ENCODE data around the gene TRMT61A. TPM values are rescaled to one million over a fixed set of nuclear protein-coding genes. Genes with fewer than 3 reads are reported as not detected.

TRMT61A gene
- total RNA-seq, 2 experiments from 2014 or later = 7.4 to 7.6 TPM

- POLR2A ChIA-PET = no interaction called here
- H3K4me3 Mint-ChIP-seq = no peak overlapping the region
- CTCF ChIA-PET = interaction anchor here (0.6 to 3.1 kb wide), 17 partner anchors 9 to 85 kb away, joined by 3 to 17 read pairs (median 4); no protein-coding TSS in a partner anchor
- no peaks in the 10 kb centered on the region for H3K27me3 Mint-ChIP-seq
- H3K27ac Mint-ChIP-seq = peak overlapping the region; percentile 35
- intact Hi-C loops (cut with micrococcal nuclease) = loop anchor here (1.0 kb wide), 1 partner anchor 46 kb away; no protein-coding TSS in a partner anchor
- peaks cover 9% of the 10 kb centered on the region for H3K4me1 Mint-ChIP-seq (ENCODE audit: low read depth)
- DNase-seq = peak; percentile 86
- H3K36me3 Mint-ChIP-seq = peaks cover 34% of the 10 kb centered on the region
- H3K9me3 Mint-ChIP-seq = no peaks in the 10 kb centered on the region
Observed at GRCh38 chr14:103500148-103500990, 28.6 kb upstream of the TRMT61A start.

- intact Hi-C loops (cut with micrococcal nuclease) = no loop called here
- H3K36me3 Mint-ChIP-seq = peaks cover 31% of the 10 kb centered on the region
- ChIA-PET POLR2A (no interaction called here), CTCF (interaction anchor here (1.3 to 2.2 kb wide), 2 partner anchors 10 to 18 kb away, joined by 5 to 9 read pairs; no protein-coding TSS in a partner anchor)
- no peak for DNase-seq
- peaks cover 9% of the 10 kb centered on the region for H3K4me1 Mint-ChIP-seq (ENCODE audit: low read depth)
- H3K27me3 Mint-ChIP-seq = no peaks in the 10 kb centered on the region
- H3K4me3 Mint-ChIP-seq = no peak overlapping the region
- no peaks in the 10 kb centered on the region for H3K9me3 Mint-ChIP-seq
- H3K27ac Mint-ChIP-seq = no peak overlapping the region
Observed at GRCh38 chr14:103501041-103501870, 27.7 kb upstream of the TRMT61A start.

- no peaks in the 10 kb centered on the region for H3K27me3 Mint-ChIP-seq
- POLR2A ChIA-PET = no interaction called here
- intact Hi-C loops (cut with micrococcal nuclease) = no loop called here
Observed at GRCh38 chr14:103501921-103502669, 26.9 kb upstream of the TRMT61A start.

GRCh38 chr14:103502877-103503276 is 26.1 kb upstream of the TRMT61A start:
- POLR2A ChIA-PET = no interaction called here
- H3K27me3 Mint-ChIP-seq = no peaks in the 10 kb centered on the region
- H3K4me1 Mint-ChIP-seq (ENCODE audit: low read depth) = peaks cover 9% of the 10 kb centered on the region

More at GRCh38 chr14:103501921-103502669, 26.9 kb upstream of the TRMT61A start:
- Mint-ChIP-seq H3K36me3 (peaks cover 31% of the 10 kb centered on the region), H3K9me3 (no peaks in the 10 kb centered on the region), H3K27ac (no peak overlapping the region), H3K4me1 (ENCODE audit: low read depth) (peaks cover 9% of the 10 kb centered on the region), H3K4me3 (no peak overlapping the region)
- DNase-seq = no peak
- CTCF ChIA-PET = interaction anchor here (0.6 to 2.2 kb wide), 5 partner anchors 10 to 109 kb away, joined by 3 to 9 read pairs (median 5); no protein-coding TSS in a partner anchor

GRCh38 chr14:103503296-103503695 is 25.7 kb upstream of the TRMT61A start:
- no peak for DNase-seq
- ChIA-PET POLR2A (no interaction called here), CTCF (interaction anchor here (1.0 to 1.1 kb wide), 3 partner anchors 15 to 112 kb away, joined by 3 read pairs; no protein-coding TSS in a partner anchor)
- Mint-ChIP-seq H3K4me3 (no peak overlapping the region), H3K4me1 (ENCODE audit: low read depth) (peaks cover 9% of the 10 kb centered on the region), H3K36me3 (peaks cover 31% of the 10 kb centered on the region), H3K9me3 (no peaks in the 10 kb centered on the region), H3K27ac (no peak overlapping the region), H3K27me3 (no peaks in the 10 kb centered on the region)
- intact Hi-C loops (cut with micrococcal nuclease) = no loop called here

More at GRCh38 chr14:103502877-103503276, 26.1 kb upstream of the TRMT61A start:
- Mint-ChIP-seq H3K27ac (no peak overlapping the region), H3K9me3 (no peaks in the 10 kb centered on the region), H3K36me3 (peaks cover 31% of the 10 kb centered on the region), H3K4me3 (no peak overlapping the region)
- intact Hi-C loops (cut with micrococcal nuclease) = no loop called here
- CTCF ChIA-PET = interaction anchor here (0.6 to 1.1 kb wide), 4 partner anchors 16 to 111 kb away, joined by 3 to 7 read pairs (median 3); no protein-coding TSS in a partner anchor
- no peak for DNase-seq

GRCh38 chr14:103504991-103505565 is 23.9 kb upstream of the TRMT61A start:
- intact Hi-C loops (cut with micrococcal nuclease) = no loop called here
- Mint-ChIP-seq H3K4me1 (ENCODE audit: low read depth) (peaks cover 4% of the 10 kb centered on the region), H3K27ac (no peak overlapping the region), H3K9me3 (no peaks in the 10 kb centered on the region), H3K4me3 (no peak overlapping the region), H3K27me3 (no peaks in the 10 kb centered on the region), H3K36me3 (peaks cover 32% of the 10 kb centered on the region)
- no peak for DNase-seq
- ChIA-PET CTCF (interaction anchor here (0.7 to 1.3 kb wide), 2 partner anchors 14 to 69 kb away, joined by 3 to 7 read pairs; no protein-coding TSS in a partner anchor), POLR2A (no interaction called here)

GRCh38 chr14:103507751-103508150 is 21.2 kb upstream of the TRMT61A start:
- DNase-seq = no peak
- no peak overlapping the region for H3K27ac Mint-ChIP-seq
- H3K4me1 Mint-ChIP-seq (ENCODE audit: low read depth) = peaks cover 3% of the 10 kb centered on the region
- no peaks in the 10 kb centered on the region for H3K27me3 Mint-ChIP-seq
- H3K4me3 Mint-ChIP-seq = no peak overlapping the region
- POLR2A ChIA-PET = no interaction called here
- peaks cover 26% of the 10 kb centered on the region for H3K36me3 Mint-ChIP-seq
- CTCF ChIA-PET = interaction anchor here (1.0 kb wide), 1 partner anchor 11 kb away, joined by 3 read pairs; no protein-coding TSS in a partner anchor
- intact Hi-C loops (cut with micrococcal nuclease) = no loop called here
- H3K9me3 Mint-ChIP-seq = no peaks in the 10 kb centered on the region

GRCh38 chr14:103508521-103509329 is 20.3 kb upstream of the TRMT61A start:
- H3K27me3 Mint-ChIP-seq = no peaks in the 10 kb centered on the region
- H3K4me3 Mint-ChIP-seq = no peak overlapping the region
- no peak for DNase-seq
- no peaks in the 10 kb centered on the region for H3K9me3 Mint-ChIP-seq
- H3K4me1 Mint-ChIP-seq (ENCODE audit: low read depth) = peaks cover 3% of the 10 kb centered on the region
- intact Hi-C loops (cut with micrococcal nuclease) = no loop called here
- ChIA-PET CTCF (interaction anchor here (1.0 to 3.2 kb wide), 2 partner anchors 10 kb away, joined by 5 to 17 read pairs; no protein-coding TSS in a partner anchor), POLR2A (no interaction called here)
- H3K27ac Mint-ChIP-seq = no peak overlapping the region
- H3K36me3 Mint-ChIP-seq = peaks cover 23% of the 10 kb centered on the region

GRCh38 chr14:103509864-103510723 is 18.9 kb upstream of the TRMT61A start:
- POLR2A ChIA-PET = no interaction called here
- Mint-ChIP-seq H3K36me3 (peaks cover 14% of the 10 kb centered on the region), H3K9me3 (no peaks in the 10 kb centered on the region), H3K27ac (no peak overlapping the region), H3K27me3 (no peaks in the 10 kb centered on the region), H3K4me1 (ENCODE audit: low read depth) (no peaks in the 10 kb centered on the region), H3K4me3 (no peak overlapping the region)
- no peak for DNase-seq
- intact Hi-C loops (cut with micrococcal nuclease) = no loop called here
- CTCF ChIA-PET = interaction anchor here (1.0 to 3.2 kb wide), 3 partner anchors 8 to 36 kb away, joined by 4 to 17 read pairs (median 8); no protein-coding TSS in a partner anchor
